Activated gamma-delta T cell treated with anti-CD3 and anti-CD28 coated beads, Interleukin-2, amount 50 U/mL, for 16 hours (primary cell): ENCODE data around the gene ARL6IP1.

Experiments used
- DNase-seq: peaks from one replicate; pipeline ENCODE4 v3.0.0-alpha.2; 2020; ENCODE audit warnings: low read depth

Gene ARL6IP1

GRCh38 chr16:18801145-18801972 lies at the start of gene ARL6IP1:
TSS of gene ARL6IP1 (minus strand) at chr16:18801549. CDS start at chr16:18801466, 83 bp downstream.
- DNase-seq: peak; percentile 97

GRCh38 chr16:18846416-18846815 lies 45.1 kb upstream of the ARL6IP1 start:
- no peak for DNase-seq

GRCh38 chr16:18842565-18842964 lies 41.2 kb upstream of the ARL6IP1 start:
- DNase-seq: no peak

- no peak for DNase-seq
Measured at GRCh38 chr16:18841833-18842525, 40.6 kb upstream of the ARL6IP1 start.

GRCh38 chr16:18839555-18839954 lies 38.2 kb upstream of the ARL6IP1 start:
- no peak for DNase-seq

GRCh38 chr16:18836702-18837101 lies 35.4 kb upstream of the ARL6IP1 start:
- no peak for DNase-seq

GRCh38 chr16:18834864-18835263 lies 33.5 kb upstream of the ARL6IP1 start:
- no peak for DNase-seq

GRCh38 chr16:18833707-18834505 lies 32.6 kb upstream of the ARL6IP1 start:
- no peak for DNase-seq

GRCh38 chr16:18832613-18833012 lies 31.3 kb upstream of the ARL6IP1 start:
- DNase-seq: no peak

GRCh38 chr16:18832006-18832405 lies 30.7 kb upstream of the ARL6IP1 start:
- DNase-seq: no peak

- no peak for DNase-seq
Measured at GRCh38 chr16:18829251-18829650, 27.9 kb upstream of the ARL6IP1 start.

GRCh38 chr16:18827890-18828289 lies 26.5 kb upstream of the ARL6IP1 start:
- DNase-seq: no peak

- no peak for DNase-seq
Measured at GRCh38 chr16:18816286-18816685, 14.9 kb upstream of the ARL6IP1 start.

- DNase-seq: no peak
Measured at GRCh38 chr16:18811925-18812324, 10.6 kb upstream of the ARL6IP1 start.

GRCh38 chr16:18809165-18809564 lies 7.8 kb upstream of the ARL6IP1 start:
- no peak for DNase-seq

- no peak for DNase-seq
Measured at GRCh38 chr16:18805257-18805773, 4.0 kb upstream of the ARL6IP1 start.

GRCh38 chr16:18804540-18804939 lies 3.2 kb upstream of the ARL6IP1 start:
- DNase-seq: no peak

GRCh38 chr16:18803569-18804462 lies 2.5 kb upstream of the ARL6IP1 start:
- no peak for DNase-seq

- no peak for DNase-seq
Measured at GRCh38 chr16:18802767-18803343, 1.5 kb upstream of the ARL6IP1 start.

- DNase-seq: no peak
Measured at GRCh38 chr16:18800775-18801144, 589 bp downstream of the ARL6IP1 start.

GRCh38 chr16:18800293-18800692 lies 1.1 kb downstream of the ARL6IP1 start:
- no peak for DNase-seq
